Neural progenitor cell (in vitro differentiated cells): Measurements from ENCODE around the gene SEMA6C.
A peak's percentile ranks its signal among the peaks of the same experiment; 100 is the strongest.

Source experiments
- EZH2 ChIP-seq: fragments of 200-600 bp; sonication (generic); IDR thresholded peaks from 2 replicates; pipeline ENCODE4 v1.6.1; 2017; ENCODE audit warnings: antibody characterized with exemption, mild to moderate bottlenecking, moderate library complexity
- EZH2phosphoT487 ChIP-seq: fragments of 200-600 bp; sonication (generic); IDR thresholded peaks from 2 replicates; pipeline ENCODE4 v1.6.1; 2017; ENCODE audit warnings: antibody characterized with exemption
- TF ChIP-seq, protein P1 (sequence below): fragments of 200-600 bp; sonication (generic); IDR thresholded peaks from 2 replicates; pipeline ENCODE4 v1.5.1; 2017; ENCODE audit warnings: antibody characterized with exemption, mild to moderate bottlenecking

GRCh38 chr1:151189637-151190445 is 43.4 kb upstream of the SEMA6C start, which contains the start of gene VPS72:
- TF ChIP-seq, protein P1, sequence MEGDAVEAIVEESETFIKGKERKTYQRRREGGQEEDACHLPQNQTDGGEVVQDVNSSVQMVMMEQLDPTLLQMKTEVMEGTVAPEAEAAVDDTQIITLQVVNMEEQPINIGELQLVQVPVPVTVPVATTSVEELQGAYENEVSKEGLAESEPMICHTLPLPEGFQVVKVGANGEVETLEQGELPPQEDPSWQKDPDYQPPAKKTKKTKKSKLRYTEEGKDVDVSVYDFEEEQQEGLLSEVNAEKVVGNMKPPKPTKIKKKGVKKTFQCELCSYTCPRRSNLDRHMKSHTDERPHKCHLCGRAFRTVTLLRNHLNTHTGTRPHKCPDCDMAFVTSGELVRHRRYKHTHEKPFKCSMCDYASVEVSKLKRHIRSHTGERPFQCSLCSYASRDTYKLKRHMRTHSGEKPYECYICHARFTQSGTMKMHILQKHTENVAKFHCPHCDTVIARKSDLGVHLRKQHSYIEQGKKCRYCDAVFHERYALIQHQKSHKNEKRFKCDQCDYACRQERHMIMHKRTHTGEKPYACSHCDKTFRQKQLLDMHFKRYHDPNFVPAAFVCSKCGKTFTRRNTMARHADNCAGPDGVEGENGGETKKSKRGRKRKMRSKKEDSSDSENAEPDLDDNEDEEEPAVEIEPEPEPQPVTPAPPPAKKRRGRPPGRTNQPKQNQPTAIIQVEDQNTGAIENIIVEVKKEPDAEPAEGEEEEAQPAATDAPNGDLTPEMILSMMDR = no peak
- peak; percentile 29 for TF ChIP-seq EZH2
- TF ChIP-seq EZH2phosphoT487 = no peak
